Measurements from ENCODE around the gene TMEM44. TPM values are rescaled to one million over a fixed set of nuclear protein-coding genes. Genes with fewer than 3 reads are reported as not detected.
A peak's percentile ranks its signal among the peaks of the same experiment; 100 is the strongest.

The TMEM44 gene
- total and polyA plus RNA-seq, 4 donors = 13.8 to 33.5 (median 19.7) TPM

- 97% methylated on average over 4 of the region's 5 CpGs for WGBS (ENCODE audit: insufficient coverage)
- Histone ChIP-seq H3K9me3 (ENCODE audit: control insufficient read depth, insufficient read depth, low read length) (no peaks in the 10 kb centered on the region), H3K4me3 (ENCODE audit: low read depth, low read length) (no peak overlapping the region), H3K27ac (ENCODE audit: low read depth, low read length) (no peak overlapping the region), H3K4me1 (ENCODE audit: control insufficient read depth, insufficient read depth, low read length) (no peaks in the 10 kb centered on the region), H3K27me3 (ENCODE audit: control insufficient read depth, insufficient read depth, low read length) (no peaks in the 10 kb centered on the region), H3K36me3 (ENCODE audit: control insufficient read depth, insufficient read depth, low read length) (peaks cover 35% of the 10 kb centered on the region)
- DNase-seq (ENCODE audit: low read depth in 4 of 6, low spot score in 6 of 6) = no peak
Observed at GRCh38 chr3:194654443-194654842, 21.2 kb upstream of the TMEM44 start.

- no CpG with 5 or more reads among the region's 3 CpGs for WGBS (ENCODE audit: insufficient coverage)
- Histone ChIP-seq H3K36me3 (ENCODE audit: control insufficient read depth, insufficient read depth, low read length) (peaks cover 36% of the 10 kb centered on the region), H3K4me1 (ENCODE audit: control insufficient read depth, insufficient read depth, low read length) (no peaks in the 10 kb centered on the region), H3K27ac (ENCODE audit: low read depth, low read length) (no peak overlapping the region), H3K4me3 (ENCODE audit: low read depth, low read length) (no peak overlapping the region), H3K9me3 (ENCODE audit: control insufficient read depth, insufficient read depth, low read length) (no peaks in the 10 kb centered on the region), H3K27me3 (ENCODE audit: control insufficient read depth, insufficient read depth, low read length) (no peaks in the 10 kb centered on the region)
- no peak for DNase-seq (ENCODE audit: low read depth in 4 of 6, low spot score in 6 of 6)
Observed at GRCh38 chr3:194647747-194648146, 14.5 kb upstream of the TMEM44 start.

GRCh38 chr3:194642769-194643168 lies 9.6 kb upstream of the TMEM44 start:
- H3K4me1 ChIP-seq (ENCODE audit: control insufficient read depth, insufficient read depth, low read length) = peaks cover 5% of the 10 kb centered on the region
- no peak overlapping the region for H3K4me3 ChIP-seq (ENCODE audit: low read depth, low read length)
- WGBS (ENCODE audit: insufficient coverage) = 100% methylated on average over 1 of the region's 2 CpGs
- H3K27ac ChIP-seq (ENCODE audit: low read depth, low read length) = no peak overlapping the region
- H3K36me3 ChIP-seq (ENCODE audit: control insufficient read depth, insufficient read depth, low read length) = peaks cover 34% of the 10 kb centered on the region
- no peaks in the 10 kb centered on the region for H3K9me3 ChIP-seq (ENCODE audit: control insufficient read depth, insufficient read depth, low read length)
- no peaks in the 10 kb centered on the region for H3K27me3 ChIP-seq (ENCODE audit: control insufficient read depth, insufficient read depth, low read length)
- DNase-seq (ENCODE audit: low read depth in 4 of 6, low spot score in 6 of 6) = no peak

- H3K4me3 ChIP-seq (ENCODE audit: low read depth, low read length) = no peak overlapping the region
- no peak overlapping the region for H3K27ac ChIP-seq (ENCODE audit: low read depth, low read length)
- no peaks in the 10 kb centered on the region for H3K9me3 ChIP-seq (ENCODE audit: control insufficient read depth, insufficient read depth, low read length)
- peaks cover 5% of the 10 kb centered on the region for H3K4me1 ChIP-seq (ENCODE audit: control insufficient read depth, insufficient read depth, low read length)
- H3K36me3 ChIP-seq (ENCODE audit: control insufficient read depth, insufficient read depth, low read length) = peaks cover 33% of the 10 kb centered on the region
- no peaks in the 10 kb centered on the region for H3K27me3 ChIP-seq (ENCODE audit: control insufficient read depth, insufficient read depth, low read length)
- DNase-seq (ENCODE audit: low read depth in 4 of 6, low spot score in 6 of 6) = no peak
- WGBS (ENCODE audit: insufficient coverage) = 90% methylated on average over 2 of the region's 7 CpGs
Observed at GRCh38 chr3:194640829-194641228, 7.6 kb upstream of the TMEM44 start.

- no peak overlapping the region for H3K27ac ChIP-seq (ENCODE audit: low read depth, low read length)
- H3K36me3 ChIP-seq (ENCODE audit: control insufficient read depth, insufficient read depth, low read length) = peaks cover 27% of the 10 kb centered on the region
- 91% methylated on average over 8 of the region's 10 CpGs for WGBS (ENCODE audit: insufficient coverage)
- no peak for DNase-seq (ENCODE audit: low read depth in 4 of 6, low spot score in 6 of 6)
- H3K27me3 ChIP-seq (ENCODE audit: control insufficient read depth, insufficient read depth, low read length) = no peaks in the 10 kb centered on the region
- no peaks in the 10 kb centered on the region for H3K9me3 ChIP-seq (ENCODE audit: control insufficient read depth, insufficient read depth, low read length)
- H3K4me1 ChIP-seq (ENCODE audit: control insufficient read depth, insufficient read depth, low read length) = peaks cover 5% of the 10 kb centered on the region
- no peak overlapping the region for H3K4me3 ChIP-seq (ENCODE audit: low read depth, low read length)
Observed at GRCh38 chr3:194638991-194639605, 5.9 kb upstream of the TMEM44 start.

GRCh38 chr3:194637541-194638400 lies 4.6 kb upstream of the TMEM44 start:
- DNase-seq (ENCODE audit: low read depth in 4 of 6, low spot score in 6 of 6) = no peak
- peaks cover 12% of the 10 kb centered on the region for H3K4me1 ChIP-seq (ENCODE audit: control insufficient read depth, insufficient read depth, low read length)
- WGBS (ENCODE audit: insufficient coverage) = 95% methylated on average over 22 of the region's 22 CpGs
- no peaks in the 10 kb centered on the region for H3K27me3 ChIP-seq (ENCODE audit: control insufficient read depth, insufficient read depth, low read length)
- H3K27ac ChIP-seq (ENCODE audit: low read depth, low read length) = no peak overlapping the region
- H3K4me3 ChIP-seq (ENCODE audit: low read depth, low read length) = no peak overlapping the region
- H3K9me3 ChIP-seq (ENCODE audit: control insufficient read depth, insufficient read depth, low read length) = no peaks in the 10 kb centered on the region
- H3K36me3 ChIP-seq (ENCODE audit: control insufficient read depth, insufficient read depth, low read length) = peaks cover 22% of the 10 kb centered on the region

GRCh38 chr3:194637066-194637465 lies 3.8 kb upstream of the TMEM44 start:
- WGBS (ENCODE audit: insufficient coverage) = 72% methylated on average over 2 of the region's 3 CpGs
- Histone ChIP-seq H3K9me3 (ENCODE audit: control insufficient read depth, insufficient read depth, low read length) (no peaks in the 10 kb centered on the region), H3K4me3 (ENCODE audit: low read depth, low read length) (no peak overlapping the region), H3K4me1 (ENCODE audit: control insufficient read depth, insufficient read depth, low read length) (peaks cover 15% of the 10 kb centered on the region), H3K27ac (ENCODE audit: low read depth, low read length) (no peak overlapping the region), H3K27me3 (ENCODE audit: control insufficient read depth, insufficient read depth, low read length) (no peaks in the 10 kb centered on the region), H3K36me3 (ENCODE audit: control insufficient read depth, insufficient read depth, low read length) (peaks cover 18% of the 10 kb centered on the region)
- DNase-seq (ENCODE audit: low read depth in 4 of 6, low spot score in 6 of 6) = no peak

GRCh38 chr3:194632809-194633348 lies 340 bp downstream of the TMEM44 start:
- under 1% methylated on average over 56 of the region's 56 CpGs for WGBS (ENCODE audit: insufficient coverage)
- DNase-seq (ENCODE audit: low read depth in 4 of 6, low spot score in 6 of 6) = peak in 3 of 6 donors; percentile 4 to 68 (median 59)
- Histone ChIP-seq H3K36me3 (ENCODE audit: control insufficient read depth, insufficient read depth, low read length) (peaks cover 14% of the 10 kb centered on the region), H3K27ac (ENCODE audit: low read depth, low read length) (peak overlapping the region; percentile 61), H3K27me3 (ENCODE audit: control insufficient read depth, insufficient read depth, low read length) (no peaks in the 10 kb centered on the region), H3K9me3 (ENCODE audit: control insufficient read depth, insufficient read depth, low read length) (peaks cover 4% of the 10 kb centered on the region), H3K4me1 (ENCODE audit: control insufficient read depth, insufficient read depth, low read length) (peaks cover 10% of the 10 kb centered on the region), H3K4me3 (ENCODE audit: low read depth, low read length) (peak overlapping the region; percentile 52)

GRCh38 chr3:194632226-194632808 lies 902 bp downstream of the TMEM44 start:
- peak overlapping the region; percentile 52 for H3K4me3 ChIP-seq (ENCODE audit: low read depth, low read length)
- H3K27me3 ChIP-seq (ENCODE audit: control insufficient read depth, insufficient read depth, low read length) = no peaks in the 10 kb centered on the region
- DNase-seq (ENCODE audit: low read depth in 4 of 6, low spot score in 6 of 6) = no peak
- peaks cover 10% of the 10 kb centered on the region for H3K4me1 ChIP-seq (ENCODE audit: control insufficient read depth, insufficient read depth, low read length)
- H3K9me3 ChIP-seq (ENCODE audit: control insufficient read depth, insufficient read depth, low read length) = peaks cover 4% of the 10 kb centered on the region
- H3K27ac ChIP-seq (ENCODE audit: low read depth, low read length) = peak overlapping the region; percentile 61
- H3K36me3 ChIP-seq (ENCODE audit: control insufficient read depth, insufficient read depth, low read length) = peaks cover 20% of the 10 kb centered on the region
- WGBS (ENCODE audit: insufficient coverage) = 69% methylated on average over 7 of the region's 11 CpGs

Data from spinal cord (tissue), 10 donors.